Measurements from ENCODE around the gene PTPRD.

DNA sequence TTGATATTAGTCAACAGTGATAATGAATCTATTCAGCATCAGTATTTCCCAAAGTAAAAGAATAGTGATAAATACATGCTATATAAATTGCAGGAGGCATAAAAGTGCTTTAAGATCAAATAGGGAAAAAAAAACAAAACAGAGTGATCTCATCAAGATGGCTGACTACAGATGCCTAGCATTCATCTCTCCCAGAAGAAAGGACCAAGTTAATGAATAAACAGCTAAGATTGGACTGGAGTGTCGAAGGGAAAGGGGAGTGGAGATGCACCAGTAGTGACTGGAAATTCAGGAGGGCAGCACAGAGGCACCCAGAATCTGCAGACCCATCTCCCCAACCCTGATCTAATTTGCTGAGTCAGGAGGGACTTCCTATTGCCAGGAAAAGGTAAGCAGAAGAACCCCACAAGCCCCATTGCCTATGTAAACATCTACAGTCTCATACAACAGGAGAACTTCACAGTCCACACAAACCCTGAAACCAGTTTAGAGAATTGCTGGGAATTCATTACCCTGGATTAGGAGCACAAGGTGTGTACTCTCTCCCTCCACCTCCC lies 699.4 kb downstream of the PTPRD start:
- TF ChIP-seq, protein P1, sequence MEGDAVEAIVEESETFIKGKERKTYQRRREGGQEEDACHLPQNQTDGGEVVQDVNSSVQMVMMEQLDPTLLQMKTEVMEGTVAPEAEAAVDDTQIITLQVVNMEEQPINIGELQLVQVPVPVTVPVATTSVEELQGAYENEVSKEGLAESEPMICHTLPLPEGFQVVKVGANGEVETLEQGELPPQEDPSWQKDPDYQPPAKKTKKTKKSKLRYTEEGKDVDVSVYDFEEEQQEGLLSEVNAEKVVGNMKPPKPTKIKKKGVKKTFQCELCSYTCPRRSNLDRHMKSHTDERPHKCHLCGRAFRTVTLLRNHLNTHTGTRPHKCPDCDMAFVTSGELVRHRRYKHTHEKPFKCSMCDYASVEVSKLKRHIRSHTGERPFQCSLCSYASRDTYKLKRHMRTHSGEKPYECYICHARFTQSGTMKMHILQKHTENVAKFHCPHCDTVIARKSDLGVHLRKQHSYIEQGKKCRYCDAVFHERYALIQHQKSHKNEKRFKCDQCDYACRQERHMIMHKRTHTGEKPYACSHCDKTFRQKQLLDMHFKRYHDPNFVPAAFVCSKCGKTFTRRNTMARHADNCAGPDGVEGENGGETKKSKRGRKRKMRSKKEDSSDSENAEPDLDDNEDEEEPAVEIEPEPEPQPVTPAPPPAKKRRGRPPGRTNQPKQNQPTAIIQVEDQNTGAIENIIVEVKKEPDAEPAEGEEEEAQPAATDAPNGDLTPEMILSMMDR (IDR thresholded peaks at IDR 0.05) = no peak
- TF ChIP-seq POLR2A (IDR thresholded peaks at IDR 0.05) = no peak
